HG03378 (cell line): ENCODE data around the gene OAF.

Experiments used
- ATAC-seq: cut with Tn5 transposase; IDR thresholded peaks from one replicate; pipeline ENCODE4 v1.9.1; 2021; ENCODE audit warnings: mild to moderate bottlenecking, moderate library complexity; ENCODE audit not compliant: unreplicated experiment

The OAF gene

GRCh38 chr11:120200677-120201076 lies 10.2 kb upstream of the OAF start:
- no peak for ATAC-seq

DNA sequence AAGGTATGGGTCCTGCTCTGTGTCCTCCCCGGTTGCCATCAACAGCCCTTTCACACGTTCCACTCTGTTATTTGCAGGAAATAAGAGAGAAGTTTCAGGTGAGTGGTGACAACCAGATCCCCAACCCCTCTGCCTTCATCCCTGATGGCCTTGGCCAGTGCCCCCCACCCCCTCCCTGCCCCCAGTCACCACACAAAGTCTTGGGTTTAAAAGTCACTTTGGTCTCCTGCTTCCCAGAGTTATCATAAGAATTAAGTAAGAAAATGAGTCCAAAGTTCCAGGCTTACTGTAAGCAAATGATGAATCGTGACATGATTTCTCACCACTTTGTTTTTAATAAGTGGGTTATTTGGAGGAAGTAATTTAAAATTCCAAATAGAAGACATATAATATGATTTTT lies 9.2 kb upstream of the OAF start:
- no peak for ATAC-seq

DNA sequence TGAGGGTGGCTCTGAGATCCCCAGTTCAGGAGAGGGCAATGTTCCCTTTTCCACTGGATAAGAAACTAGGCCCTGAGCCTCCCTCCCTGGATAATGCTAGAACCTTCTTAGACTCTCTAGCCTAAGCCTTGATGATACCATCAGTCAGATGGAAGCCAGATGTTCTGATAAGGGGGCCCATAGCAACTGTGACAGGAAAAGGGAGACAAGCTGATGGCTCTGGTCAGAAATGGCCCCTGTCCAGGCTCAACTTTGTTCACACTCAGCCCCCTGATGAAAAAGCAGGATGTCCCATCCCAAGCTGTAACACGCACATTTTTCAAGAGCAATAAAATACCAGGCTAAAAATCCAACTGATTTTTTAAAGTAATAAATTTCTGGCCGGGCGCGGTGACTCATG lies 7.2 kb upstream of the OAF start:
- no peak for ATAC-seq

DNA sequence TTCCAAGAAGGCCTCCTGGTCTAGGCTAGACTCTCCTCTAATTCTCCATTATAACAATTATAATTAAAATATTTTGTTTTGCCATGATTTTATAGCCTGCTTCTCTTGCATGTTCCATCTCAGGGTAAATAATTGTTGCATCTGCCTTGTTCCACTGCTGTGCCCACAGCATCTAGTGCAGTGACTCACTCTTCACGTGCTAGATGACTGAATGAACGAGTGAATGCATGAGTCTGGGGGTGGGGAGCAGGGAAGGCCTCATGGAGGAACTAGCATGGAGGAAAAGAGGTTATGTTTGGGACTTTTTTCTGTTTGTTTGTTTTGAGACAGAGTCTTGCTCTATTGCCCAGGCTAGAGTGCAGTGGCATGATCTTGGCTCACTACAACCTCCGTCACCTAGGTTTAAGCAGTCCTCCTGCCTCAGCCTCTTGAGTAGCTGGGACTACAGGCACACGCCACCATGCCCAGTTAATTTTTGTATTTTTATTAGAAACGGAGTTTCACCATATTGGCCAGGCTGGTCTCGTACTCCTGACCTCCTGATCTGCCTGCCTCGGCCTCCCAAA lies 5.2 kb upstream of the OAF start:
- no peak for ATAC-seq

GRCh38 chr11:120207512-120207911 lies 3.3 kb upstream of the OAF start:
- ATAC-seq, result no peak

GRCh38 chr11:120208001-120208441 lies 2.8 kb upstream of the OAF start:
- no peak for ATAC-seq

- ATAC-seq, result no peak
Observed at GRCh38 chr11:120208777-120209176, 2.1 kb upstream of the OAF start.

DNA sequence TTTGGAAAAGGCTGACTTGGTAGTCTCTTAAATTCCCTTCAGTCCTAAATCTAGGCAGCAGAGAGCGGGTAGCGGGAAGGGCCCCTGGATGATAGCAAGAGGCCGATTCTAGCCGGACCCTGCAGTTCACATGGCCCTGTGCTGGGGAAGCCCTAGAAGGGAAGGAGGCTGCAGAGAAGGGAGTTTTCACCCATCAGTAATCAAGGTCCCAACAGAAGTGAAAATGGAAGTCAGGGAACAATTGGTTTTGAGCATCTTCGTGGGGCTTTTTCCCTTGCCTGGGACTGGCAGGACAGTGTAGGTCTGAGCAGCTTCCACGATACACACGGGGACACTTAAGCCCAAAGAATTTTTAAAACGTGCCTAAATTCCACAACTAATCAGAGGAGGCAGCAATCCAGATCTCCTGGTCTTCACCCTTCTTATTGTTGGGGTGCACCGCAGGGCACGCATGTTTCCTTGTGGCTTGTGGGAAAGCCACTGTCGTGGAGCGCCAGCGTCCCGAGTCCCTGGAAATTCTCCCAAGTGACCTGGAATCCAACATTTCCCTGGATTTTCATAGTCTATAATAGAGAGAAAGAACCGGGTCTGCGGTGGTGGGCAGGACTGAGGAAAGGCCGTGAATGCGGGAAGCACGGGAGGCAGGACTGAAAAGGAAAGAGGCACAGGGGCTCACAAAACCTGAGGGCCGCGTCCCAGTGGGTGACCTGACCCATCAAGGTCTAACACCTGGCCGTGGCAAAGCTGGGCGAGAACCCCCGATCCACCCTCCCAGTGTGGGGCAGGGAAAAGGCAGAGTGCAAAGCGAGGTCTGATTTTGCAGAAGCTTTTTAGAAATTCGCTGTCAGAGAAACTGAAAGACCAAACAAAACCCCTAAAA lies 846 bp upstream of the OAF start:
- ATAC-seq, result no peak

GRCh38 chr11:120211522-120212258 lies 858 bp downstream of the OAF start:
- no peak for ATAC-seq

DNA sequence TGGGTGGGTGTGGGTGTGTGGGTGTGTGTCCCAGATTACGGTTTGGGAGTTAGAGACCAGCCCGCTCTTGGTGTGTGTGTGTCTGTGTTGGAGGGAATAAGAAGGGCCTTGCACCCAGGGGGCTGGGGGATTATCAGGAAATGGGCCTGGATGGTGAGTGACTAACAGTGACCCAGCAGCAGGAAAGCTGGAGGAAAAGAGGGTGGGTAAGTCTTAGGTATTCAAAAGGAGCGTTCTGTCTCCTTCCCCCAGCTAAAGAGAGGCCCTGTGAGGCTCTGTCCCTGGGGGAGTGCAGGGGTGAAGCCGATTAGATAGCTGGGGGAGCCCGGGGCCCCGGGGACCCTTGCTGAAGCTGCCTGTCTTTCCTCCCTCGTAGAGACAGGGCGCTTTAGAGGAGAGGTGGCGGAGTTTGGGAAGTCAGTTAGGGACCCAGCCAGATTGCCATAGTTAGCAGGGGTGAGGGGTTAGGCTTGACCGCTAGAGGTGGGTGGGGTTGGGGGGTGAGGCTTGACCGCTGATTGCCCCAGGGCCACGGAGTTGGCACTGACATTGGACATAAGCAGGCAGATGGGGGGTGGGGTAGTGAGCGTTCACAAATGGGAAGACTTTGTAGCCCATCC lies 1.5 kb downstream of the OAF start:
- ATAC-seq, result no peak

DNA sequence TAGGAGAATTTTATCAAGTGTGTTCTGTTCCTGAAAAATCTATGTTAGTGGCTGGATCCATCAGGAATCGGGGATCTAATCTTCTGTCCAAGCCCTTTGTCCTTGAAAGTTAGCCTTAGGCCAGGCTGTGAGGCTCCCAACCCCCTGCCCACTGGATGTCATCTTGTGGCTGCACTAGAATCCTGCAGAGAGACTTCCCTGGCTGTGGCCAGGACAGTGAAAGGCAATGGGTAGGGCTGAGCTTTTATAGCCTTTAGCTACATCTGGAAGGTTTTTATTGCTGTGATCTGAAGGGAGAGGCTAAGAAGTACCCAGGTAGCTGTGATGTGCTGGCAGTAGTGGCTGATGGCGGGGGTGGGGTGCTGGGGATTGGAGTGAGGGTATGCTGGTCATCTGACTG lies 2.1 kb downstream of the OAF start:
- ATAC-seq, result no peak

GRCh38 chr11:120214581-120214980 lies 3.7 kb downstream of the OAF start:
- ATAC-seq, result no peak

GRCh38 chr11:120215634-120216033 lies 4.8 kb downstream of the OAF start:
- no peak for ATAC-seq

GRCh38 chr11:120216426-120217102 lies 5.7 kb downstream of the OAF start:
- ATAC-seq, result no peak

DNA sequence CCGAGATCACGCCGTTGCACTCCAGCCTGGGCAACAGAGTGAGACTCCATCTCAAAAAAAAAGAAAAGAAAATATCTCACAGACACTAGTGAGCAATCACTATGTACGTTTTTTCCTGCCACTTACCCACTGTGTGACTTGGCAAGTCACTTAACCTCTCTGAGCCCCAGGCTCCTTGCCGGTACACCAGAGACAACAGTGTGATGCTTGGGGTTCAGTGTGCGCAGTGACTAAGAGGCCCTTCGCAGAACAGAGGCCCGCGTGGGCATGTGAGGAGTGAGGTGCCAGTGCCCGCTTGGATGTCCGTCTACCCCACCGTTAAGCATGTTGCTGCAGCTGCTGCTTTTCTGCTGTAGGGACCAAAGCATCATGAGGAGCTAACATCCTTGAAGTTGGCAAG lies 6.7 kb downstream of the OAF start:
- no peak for ATAC-seq

- no peak for ATAC-seq
Observed at GRCh38 chr11:120217941-120218694, 7.3 kb downstream of the OAF start.

DNA sequence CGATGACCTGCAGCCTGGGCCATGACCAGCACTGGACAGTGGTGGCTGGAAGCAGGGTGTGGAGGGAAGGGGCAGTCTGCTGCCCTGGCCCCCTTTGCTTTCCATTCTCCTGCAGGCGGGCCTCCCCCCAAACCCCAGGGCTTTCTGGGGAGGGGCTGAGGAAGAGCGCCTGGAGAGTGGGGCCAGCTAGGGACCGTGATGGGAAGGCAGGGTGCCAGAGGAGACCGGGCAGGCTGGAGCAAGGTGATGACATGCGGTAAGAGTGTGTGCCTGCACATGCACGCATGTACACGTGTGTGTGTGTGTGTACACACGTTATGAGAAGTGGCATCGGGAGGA lies 7.8 kb downstream of the OAF start:
- ATAC-seq, result no peak

DNA sequence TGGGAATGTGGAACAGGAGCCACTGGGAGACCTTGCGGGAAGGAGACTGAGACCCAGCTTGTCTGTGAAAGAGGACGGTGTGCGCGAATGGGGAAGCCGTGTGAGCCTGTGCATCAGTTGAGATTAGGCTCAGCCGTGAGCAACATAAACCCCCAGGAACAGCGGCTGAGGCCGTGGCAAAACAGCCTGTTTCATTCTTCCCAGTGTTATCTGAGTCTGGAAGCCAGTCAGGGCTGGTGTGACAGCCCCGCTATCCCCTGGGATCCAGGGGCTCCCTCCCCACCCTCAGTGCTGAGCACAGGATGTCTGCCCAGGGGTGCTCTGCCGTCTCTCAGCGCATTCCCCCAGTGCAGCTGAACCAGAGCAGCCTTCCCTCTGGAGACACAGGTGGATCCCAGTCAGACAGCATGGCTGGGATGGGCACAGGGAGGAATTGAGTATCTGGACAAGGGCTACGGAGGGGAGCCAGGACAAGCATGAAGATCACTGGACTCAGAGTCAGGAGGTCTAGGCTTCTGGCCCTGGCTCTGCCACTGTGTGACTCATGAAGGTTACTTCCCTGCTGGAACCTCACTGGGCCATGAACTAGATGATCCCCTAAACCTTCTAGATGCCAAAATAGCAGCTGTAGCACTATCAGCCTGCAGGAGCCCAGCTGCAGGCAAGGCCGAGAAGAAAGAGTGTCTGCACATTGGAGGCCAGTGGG lies 8.6 kb downstream of the OAF start:
- ATAC-seq, result no peak

GRCh38 chr11:120219938-120220746 lies 9.3 kb downstream of the OAF start:
- no peak for ATAC-seq
